HFFc6 (cell line): ENCODE results near the gene C11orf86. TPM values are rescaled to one million over a fixed set of nuclear protein-coding genes. Genes with fewer than 3 reads are reported as not detected.

Experiments
- DNase-seq: peaks from one replicate; pipeline ENCODE4 v3.0.0-alpha.2; 2018
- H3K27ac Mint-ChIP-seq: 2 replicates; pipeline ENCODE4 v1.8.0; 2020; ENCODE audit warnings: mild to moderate bottlenecking, mixed read lengths
- H3K27me3 Mint-ChIP-seq: 2 replicates; pipeline ENCODE4 v1.8.0; 2021; ENCODE audit warnings: mild to moderate bottlenecking, moderate library complexity, mixed read lengths; ENCODE audit not compliant: insufficient read depth
- H3K36me3 Mint-ChIP-seq: 2 replicates; pipeline ENCODE4 v1.8.0; 2021; ENCODE audit warnings: low read depth, mixed read lengths
- H3K4me1 Mint-ChIP-seq: 2 replicates; pipeline ENCODE4 v1.8.0; 2020; ENCODE audit warnings: low read depth, mixed read lengths
- H3K4me3 Mint-ChIP-seq: 2 replicates; pipeline ENCODE4 v1.8.0; 2020; ENCODE audit warnings: mild to moderate bottlenecking, moderate library complexity, mixed read lengths
- H3K9me3 Mint-ChIP-seq: 2 replicates; pipeline ENCODE4 v1.8.0; 2020; ENCODE audit warnings: mild to moderate bottlenecking, mixed read lengths
- CTCF ChIP-seq: fragments of 200-600 bp; sonication (generic); IDR thresholded peaks from 2 replicates; pipeline ENCODE4 v1.5.0; 2021; ENCODE audit warnings: antibody characterized with exemption, mild to moderate bottlenecking
- total RNA-seq, 6 experiments: library from RNA; stranded (reverse); fragmentation: NEBNext Ultra II Directional; extraction: Animal tissue kit (Norgen Biotek cat#: 25700); gene quantifications; 2 replicates in 1 of 6; 3 replicates in 5 of 6; pipeline ENCODE4 v1.2.3, GENCODE V29; 2021

The C11orf86 gene
- total RNA-seq, 6 experiments from 2014 or later, result not detected

- TF ChIP-seq CTCF, result no peak
- peaks cover 16% of the 10 kb centered on the region for H3K9me3 Mint-ChIP-seq
- H3K27ac Mint-ChIP-seq, result no peak overlapping the region
- H3K4me3 Mint-ChIP-seq, result no peak overlapping the region
- no peak for DNase-seq
- peaks cover 44% of the 10 kb centered on the region for H3K4me1 Mint-ChIP-seq
- no peaks in the 10 kb centered on the region for H3K36me3 Mint-ChIP-seq
- H3K27me3 Mint-ChIP-seq, result no peaks in the 10 kb centered on the region; the same call in 1 of the 2 replicates
These were observed 1.0 kb upstream of the C11orf86 start for GRCh38 chr11:66973956-66974580.

DNA sequence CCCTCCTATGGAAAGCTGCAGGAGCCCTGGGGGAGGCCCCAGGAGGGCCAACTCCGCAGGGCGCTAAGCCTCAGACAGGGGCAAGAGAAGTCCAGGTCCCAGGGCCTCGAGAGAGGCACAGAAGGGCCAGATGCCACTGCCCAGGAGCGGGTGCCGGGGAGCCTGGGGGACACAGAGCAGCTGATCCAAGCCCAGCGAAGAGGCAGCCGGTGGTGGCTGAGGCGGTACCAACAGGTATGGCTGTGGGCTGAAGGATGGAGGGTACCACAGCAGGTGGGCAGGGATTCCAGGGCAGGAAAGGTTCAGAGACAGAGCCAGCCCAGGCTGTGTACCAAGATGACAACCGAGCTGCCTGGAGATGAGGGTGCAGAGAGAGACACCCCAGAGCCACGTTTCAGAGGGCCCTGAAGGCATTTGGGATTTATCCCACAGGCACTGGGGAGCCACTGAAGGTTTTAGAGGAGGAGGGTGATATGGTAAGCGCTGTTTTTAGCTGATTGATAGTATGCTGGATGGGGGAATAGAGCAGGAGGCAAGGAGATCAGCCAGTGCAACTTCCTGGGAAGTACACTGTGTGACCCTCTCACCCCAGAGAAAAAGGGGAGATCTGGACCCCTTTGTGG, 412 bp downstream of the C11orf86 start:
- Mint-ChIP-seq H3K4me3 (no peak overlapping the region), H3K36me3 (peaks cover 7% of the 10 kb centered on the region; the same call in 1 of the 2 replicates), H3K9me3 (peaks cover 26% of the 10 kb centered on the region), H3K4me1 (peaks cover 30% of the 10 kb centered on the region), H3K27ac (no peak overlapping the region), H3K27me3 (no peaks in the 10 kb centered on the region; the same call in 1 of the 2 replicates)
- TF ChIP-seq CTCF, result no peak
- DNase-seq, result no peak

DNA sequence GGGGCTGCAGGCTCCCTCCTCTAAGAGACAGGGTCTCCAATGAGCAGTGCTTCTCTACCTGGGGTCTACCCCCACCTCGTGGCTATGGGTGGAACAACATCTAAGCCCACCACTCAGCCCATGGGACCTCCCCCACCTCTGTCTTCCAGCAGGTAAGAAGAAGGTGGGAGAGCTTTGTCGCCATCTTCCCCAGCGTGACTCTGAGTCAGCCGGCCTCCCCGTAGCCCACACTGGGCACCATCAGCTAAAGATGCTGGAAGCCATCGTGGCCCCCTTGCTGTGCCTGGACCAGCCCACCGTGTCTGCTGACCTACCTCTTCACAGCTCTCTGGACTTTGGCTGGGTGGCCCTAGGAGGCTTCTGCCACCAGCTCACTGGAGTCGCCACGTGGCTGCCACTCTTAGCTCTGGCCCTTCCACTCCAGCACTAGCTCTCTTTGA, 944 bp downstream of the C11orf86 start:
- Mint-ChIP-seq H3K27ac (no peak overlapping the region), H3K4me1 (peaks cover 25% of the 10 kb centered on the region), H3K36me3 (peaks cover 7% of the 10 kb centered on the region; the same call in 1 of the 2 replicates), H3K27me3 (no peaks in the 10 kb centered on the region; the same call in 1 of the 2 replicates), H3K9me3 (peaks cover 26% of the 10 kb centered on the region), H3K4me3 (no peak overlapping the region)
- peak; percentile 84 for TF ChIP-seq CTCF
- DNase-seq, result no peak

- TF ChIP-seq CTCF, result no peak
- Mint-ChIP-seq H3K27ac (no peak overlapping the region), H3K9me3 (peaks cover 26% of the 10 kb centered on the region), H3K4me3 (no peak overlapping the region), H3K27me3 (no peaks in the 10 kb centered on the region), H3K4me1 (peaks cover 23% of the 10 kb centered on the region), H3K36me3 (peaks cover 7% of the 10 kb centered on the region; the same call in 1 of the 2 replicates)
- DNase-seq, result no peak
These were observed 1.8 kb downstream of the C11orf86 start for GRCh38 chr11:66976925-66977324.

DNA sequence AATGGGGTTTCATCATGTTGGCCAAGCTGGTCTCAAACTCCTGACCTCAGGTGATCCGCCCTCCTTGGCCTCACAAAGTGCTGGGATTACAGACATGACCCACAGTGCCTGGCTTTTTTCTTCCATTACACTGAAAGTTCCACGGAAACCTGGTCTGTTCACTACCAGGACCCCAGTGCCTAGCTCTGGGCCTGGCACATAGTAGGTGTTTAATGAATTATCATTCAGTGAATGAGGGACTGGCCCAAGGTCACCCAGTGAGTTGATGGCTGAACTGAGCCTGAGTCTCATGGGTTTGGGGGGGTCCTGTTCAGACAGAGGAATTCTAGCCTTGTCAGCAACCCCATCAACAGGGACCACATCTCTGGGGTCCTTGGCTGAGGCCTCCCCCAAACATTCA, 3.1 kb downstream of the C11orf86 start:
- no peak overlapping the region for H3K4me3 Mint-ChIP-seq
- no peaks in the 10 kb centered on the region for H3K27me3 Mint-ChIP-seq
- TF ChIP-seq CTCF, result no peak
- H3K4me1 Mint-ChIP-seq, result peaks cover 32% of the 10 kb centered on the region
- H3K9me3 Mint-ChIP-seq, result peaks cover 26% of the 10 kb centered on the region
- H3K36me3 Mint-ChIP-seq, result peaks cover 7% of the 10 kb centered on the region; the same call in 1 of the 2 replicates
- no peak for DNase-seq
- no peak overlapping the region for H3K27ac Mint-ChIP-seq
